Right lobe of liver (tissue), 4 donors: ENCODE data around the gene SERPINH1.

Experiments
- POLR2A ChIP-seq: fragments of 450-650 bp; IDR thresholded peaks from one replicate; pipeline ENCODE4 v1.6.1; 2017; ENCODE audit warnings: antibody characterized with exemption, mild to moderate bottlenecking
- TF ChIP-seq, protein P1 (sequence below), 4 donors: fragments of 200-600 bp in 3 of 4; fragments of 450-650 bp in 1 of 4; IDR thresholded peaks; one replicate each; pipeline versions ENCODE4 v1.5.1 to v1.8.0; 2016 to 2022; ENCODE audit warnings: antibody characterized with exemption in 4 of 4, mild to moderate bottlenecking in 2 of 4
- donor health status: DM: no; HTN: no; CAD: no.
- donor health status: DM: no; HTN: no; CAD: no.
- donor health status: DM: no; HTN: yes; CAD: no.

GRCh38 chr11:75513250-75513649 lies 48.8 kb upstream of the SERPINH1 start:
- TF ChIP-seq, protein P1, sequence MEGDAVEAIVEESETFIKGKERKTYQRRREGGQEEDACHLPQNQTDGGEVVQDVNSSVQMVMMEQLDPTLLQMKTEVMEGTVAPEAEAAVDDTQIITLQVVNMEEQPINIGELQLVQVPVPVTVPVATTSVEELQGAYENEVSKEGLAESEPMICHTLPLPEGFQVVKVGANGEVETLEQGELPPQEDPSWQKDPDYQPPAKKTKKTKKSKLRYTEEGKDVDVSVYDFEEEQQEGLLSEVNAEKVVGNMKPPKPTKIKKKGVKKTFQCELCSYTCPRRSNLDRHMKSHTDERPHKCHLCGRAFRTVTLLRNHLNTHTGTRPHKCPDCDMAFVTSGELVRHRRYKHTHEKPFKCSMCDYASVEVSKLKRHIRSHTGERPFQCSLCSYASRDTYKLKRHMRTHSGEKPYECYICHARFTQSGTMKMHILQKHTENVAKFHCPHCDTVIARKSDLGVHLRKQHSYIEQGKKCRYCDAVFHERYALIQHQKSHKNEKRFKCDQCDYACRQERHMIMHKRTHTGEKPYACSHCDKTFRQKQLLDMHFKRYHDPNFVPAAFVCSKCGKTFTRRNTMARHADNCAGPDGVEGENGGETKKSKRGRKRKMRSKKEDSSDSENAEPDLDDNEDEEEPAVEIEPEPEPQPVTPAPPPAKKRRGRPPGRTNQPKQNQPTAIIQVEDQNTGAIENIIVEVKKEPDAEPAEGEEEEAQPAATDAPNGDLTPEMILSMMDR (IDR thresholded peaks at IDR 0.05) = no peak
- no peak for TF ChIP-seq POLR2A
